ENCODE results near the gene PSMD14.

The PSMD14 gene

DNA sequence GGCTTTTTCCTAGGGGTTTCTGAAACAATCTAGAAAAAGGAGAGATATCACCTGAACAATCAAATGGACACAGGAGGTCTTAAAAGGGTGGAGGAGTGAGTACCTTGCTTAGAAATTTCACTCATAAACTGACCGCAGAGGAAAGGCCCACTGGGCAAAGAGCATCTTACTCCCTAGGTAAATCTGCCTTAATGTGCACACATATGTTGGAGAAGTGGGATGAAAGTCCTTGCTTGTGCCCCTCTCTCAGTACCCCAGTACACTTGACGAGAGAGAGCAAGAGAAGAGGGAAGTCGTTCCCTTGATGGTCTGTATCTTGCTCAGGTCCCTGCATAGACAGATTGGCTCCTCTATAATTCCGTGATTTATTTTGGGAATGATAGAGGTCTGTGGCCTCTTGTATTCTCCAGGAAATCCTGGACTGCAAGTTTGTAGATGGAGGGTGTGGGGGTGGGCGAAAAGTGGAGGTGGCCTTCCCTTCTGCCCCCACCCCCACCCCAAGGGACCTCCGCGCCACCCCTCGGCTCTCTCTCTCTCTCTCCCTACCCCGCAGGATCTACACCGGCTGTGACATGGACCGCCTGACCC lies 114.7 kb downstream of the PSMD14 start:
- peaks cover 6% of the 10 kb centered on the region for H3K9me3 Mint-ChIP-seq
- ATAC-seq (ENCODE audit: low read depth) (no peak), DNase-seq (ENCODE audit: low spot score in 2 of 2) (peak in 1 of 2 donors; percentile 11)
- H3K36me3 Mint-ChIP-seq: peaks cover 5% of the 10 kb centered on the region
- peaks cover 42% of the 10 kb centered on the region for H3K27me3 Mint-ChIP-seq
- H3K27ac Mint-ChIP-seq: no peak overlapping the region
- no peak overlapping the region for H3K4me3 Mint-ChIP-seq
- H3K4me1 Mint-ChIP-seq: peaks cover 16% of the 10 kb centered on the region

DNA sequence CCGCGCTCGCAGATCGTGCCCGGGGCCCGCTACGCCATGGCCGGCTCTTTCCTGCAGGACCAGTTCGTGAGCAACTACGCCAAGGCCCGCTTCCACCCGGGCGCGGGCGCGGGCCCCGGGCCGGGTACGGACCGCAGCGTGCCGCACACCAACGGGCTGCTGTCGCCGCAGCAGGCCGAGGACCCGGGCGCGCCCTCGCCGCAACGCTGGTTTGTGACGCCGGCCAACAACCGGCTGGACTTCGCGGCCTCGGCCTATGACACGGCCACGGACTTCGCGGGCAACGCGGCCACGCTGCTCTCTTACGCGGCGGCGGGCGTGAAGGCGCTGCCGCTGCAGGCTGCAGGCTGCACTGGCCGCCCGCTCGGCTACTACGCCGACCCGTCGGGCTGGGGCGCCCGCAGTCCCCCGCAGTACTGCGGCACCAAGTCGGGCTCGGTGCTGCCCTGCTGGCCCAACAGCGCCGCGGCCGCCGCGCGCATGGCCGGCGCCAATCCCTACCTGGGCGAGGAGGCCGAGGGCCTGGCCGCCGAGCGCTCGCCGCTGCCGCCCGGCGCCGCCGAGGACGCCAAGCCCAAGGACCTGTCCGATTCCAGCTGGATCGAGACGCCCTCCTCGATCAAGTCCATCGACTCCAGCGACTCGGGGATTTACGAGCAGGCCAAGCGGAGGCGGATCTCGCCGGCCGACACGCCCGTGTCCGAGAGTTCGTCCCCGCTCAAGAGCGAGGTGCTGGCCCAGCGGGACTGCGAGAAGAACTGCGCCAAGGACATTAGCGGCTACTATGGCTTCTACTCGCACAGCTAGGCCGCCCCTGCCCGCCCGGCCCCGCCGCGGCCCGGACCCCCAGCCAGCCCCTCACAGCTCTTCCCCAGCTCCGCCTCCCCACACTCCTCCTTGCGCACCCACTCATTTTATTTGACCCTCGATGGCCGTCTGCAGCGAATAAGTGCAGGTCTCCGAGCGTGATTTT lies 115.5 kb downstream of the PSMD14 start:
- DNase-seq (ENCODE audit: low spot score in 2 of 2) (peak in 1 of 2 donors; percentile 41), ATAC-seq (ENCODE audit: low read depth) (no peak)
- Mint-ChIP-seq H3K9me3 (peaks cover 6% of the 10 kb centered on the region), H3K27me3 (peaks cover 41% of the 10 kb centered on the region), H3K4me3 (peak overlapping the region; percentile 70), H3K4me1 (peaks cover 10% of the 10 kb centered on the region), H3K27ac (peak overlapping the region; percentile 75), H3K36me3 (peaks cover 5% of the 10 kb centered on the region)

DNA sequence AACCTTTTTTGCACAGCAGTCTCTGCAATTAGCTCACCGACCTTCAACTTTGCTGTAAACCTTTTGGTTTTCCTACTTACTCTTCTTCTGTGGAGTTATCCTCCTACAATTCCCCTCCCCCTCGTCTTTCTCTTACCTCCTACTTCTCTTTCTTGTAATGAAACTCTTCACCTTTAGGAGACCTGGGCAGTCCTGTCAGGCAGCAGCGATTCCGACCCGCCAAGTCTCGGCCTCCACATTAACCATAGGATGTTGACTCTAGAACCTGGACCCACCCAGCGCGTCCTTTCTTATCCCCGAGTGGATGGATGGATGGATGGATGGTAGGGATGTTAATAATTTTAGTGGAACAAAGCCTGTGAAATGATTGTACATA lies 116.2 kb downstream of the PSMD14 start:
- Mint-ChIP-seq H3K27ac (peak overlapping the region; percentile 75), H3K36me3 (peaks cover 5% of the 10 kb centered on the region), H3K4me3 (peak overlapping the region; percentile 70), H3K27me3 (peaks cover 37% of the 10 kb centered on the region), H3K4me1 (peaks cover 6% of the 10 kb centered on the region), H3K9me3 (peaks cover 6% of the 10 kb centered on the region)
- DNase-seq (ENCODE audit: low spot score in 2 of 2) (no peak), ATAC-seq (ENCODE audit: low read depth) (no peak)

DNA sequence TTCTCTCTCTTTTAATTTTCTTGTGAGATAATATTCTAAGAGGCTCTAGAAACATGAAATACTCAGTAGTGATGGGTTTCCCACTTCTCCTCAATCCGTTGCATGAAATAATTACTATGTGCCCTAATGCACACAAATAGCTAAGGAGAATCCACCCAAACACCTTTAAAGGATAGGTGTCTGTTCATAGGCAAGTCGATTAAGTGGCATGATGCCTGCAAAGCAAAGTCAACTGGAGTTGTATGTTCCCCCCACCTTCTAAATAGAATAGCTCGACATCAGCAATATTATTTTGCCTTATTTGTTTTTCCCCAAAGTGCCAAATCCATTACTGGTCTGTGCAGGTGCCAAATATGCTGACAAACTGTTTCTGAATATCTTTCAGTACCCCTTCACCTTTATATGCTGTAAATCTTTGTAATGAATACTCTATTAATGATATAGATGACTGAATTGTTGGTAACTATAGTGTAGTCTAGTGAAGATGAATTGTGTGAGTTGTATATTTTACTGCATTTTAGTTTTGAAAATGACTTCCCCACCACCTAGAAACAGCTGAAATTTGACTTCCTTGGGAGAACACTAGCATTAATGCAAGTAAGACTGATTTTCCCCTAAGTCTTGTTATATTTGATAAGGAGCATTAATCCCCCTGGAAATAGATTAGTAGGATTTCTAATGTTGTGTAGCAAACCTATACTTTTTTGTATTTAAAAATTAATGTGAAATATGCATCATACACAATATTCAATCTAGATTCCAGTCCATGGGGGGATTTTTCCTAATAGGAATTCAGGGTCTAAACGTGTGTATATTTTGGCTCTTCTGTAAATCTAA lies 116.9 kb downstream of the PSMD14 start:
- peaks cover 6% of the 10 kb centered on the region for H3K4me1 Mint-ChIP-seq
- peaks cover 37% of the 10 kb centered on the region for H3K27me3 Mint-ChIP-seq
- DNase-seq (ENCODE audit: low spot score in 2 of 2) (no peak), ATAC-seq (ENCODE audit: low read depth) (no peak)
- peak overlapping the region; percentile 35 for H3K4me3 Mint-ChIP-seq
- peaks cover 5% of the 10 kb centered on the region for H3K36me3 Mint-ChIP-seq
- peak overlapping the region; percentile 75 for H3K27ac Mint-ChIP-seq
- peaks cover 6% of the 10 kb centered on the region for H3K9me3 Mint-ChIP-seq

DNA sequence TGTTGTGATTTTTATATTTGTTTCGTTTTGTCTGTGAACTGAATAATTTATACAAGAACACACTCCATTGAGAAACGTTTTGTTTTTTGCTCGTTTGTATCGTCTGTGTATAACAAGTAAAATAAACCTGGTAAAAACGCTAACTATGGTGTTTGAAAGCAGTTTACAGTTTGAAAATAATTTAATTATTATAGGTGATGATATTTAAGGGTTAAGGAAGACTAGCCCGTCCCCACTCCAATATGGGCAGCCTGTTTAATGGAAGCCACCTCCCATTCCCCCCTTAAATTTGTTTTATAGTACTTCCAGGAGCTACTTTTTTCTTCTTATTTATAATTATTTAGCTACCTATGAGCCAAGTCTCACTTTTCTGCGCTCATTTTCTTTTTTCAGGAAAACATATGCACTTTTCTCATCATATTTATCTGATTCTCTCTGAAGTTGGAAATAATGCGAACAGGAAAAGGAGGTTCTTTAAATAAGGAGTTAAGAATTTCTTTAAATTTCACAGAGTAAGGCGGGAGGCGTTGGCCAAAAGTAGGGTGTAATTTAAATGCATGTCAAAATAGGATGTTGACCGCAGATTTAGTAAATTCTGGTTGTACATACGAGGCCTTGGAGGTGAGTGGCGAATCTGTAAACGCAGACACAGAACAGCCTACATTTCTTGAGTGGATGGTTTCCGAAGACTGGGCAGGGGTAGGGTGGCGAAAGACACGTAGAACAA lies 117.7 kb downstream of the PSMD14 start:
- no peak overlapping the region for H3K4me3 Mint-ChIP-seq
- H3K9me3 Mint-ChIP-seq: peaks cover 6% of the 10 kb centered on the region

DNA sequence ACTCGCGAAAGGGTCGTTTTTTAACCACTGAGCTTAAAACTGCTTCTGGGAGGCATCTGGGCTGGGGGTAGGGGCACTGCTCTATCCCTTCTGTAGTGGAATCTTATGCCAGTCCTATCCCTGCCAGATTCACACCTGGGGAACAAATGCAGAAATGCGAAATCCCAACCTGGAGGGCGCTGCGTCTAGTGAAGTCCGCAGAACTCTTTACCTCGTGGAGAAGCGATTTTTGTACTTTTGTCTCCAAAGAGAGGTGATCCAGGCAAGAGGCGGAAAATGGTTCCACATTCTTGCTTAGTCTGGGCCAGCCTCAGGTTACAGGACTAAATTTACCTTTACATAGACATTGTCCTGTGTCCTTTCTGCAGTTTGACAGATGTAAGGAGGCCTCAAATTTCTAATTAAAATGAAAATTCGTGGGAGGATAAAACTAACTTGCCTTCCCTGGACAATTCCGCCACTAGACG lies 118.3 kb downstream of the PSMD14 start:
- peaks cover 6% of the 10 kb centered on the region for H3K9me3 Mint-ChIP-seq
- peaks cover 33% of the 10 kb centered on the region for H3K27me3 Mint-ChIP-seq
- no peak overlapping the region for H3K27ac Mint-ChIP-seq
- no peak for DNase-seq (ENCODE audit: low spot score in 2 of 2)
- ATAC-seq (ENCODE audit: low read depth): no peak
- H3K4me3 Mint-ChIP-seq: peak overlapping the region; percentile 39
- peaks cover 6% of the 10 kb centered on the region for H3K4me1 Mint-ChIP-seq
- peaks cover 5% of the 10 kb centered on the region for H3K36me3 Mint-ChIP-seq

More for the DNA sequence above, 117.7 kb downstream of the PSMD14 start:
- Mint-ChIP-seq H3K36me3 (peaks cover 5% of the 10 kb centered on the region), H3K4me1 (peaks cover 6% of the 10 kb centered on the region), H3K27me3 (peaks cover 32% of the 10 kb centered on the region), H3K27ac (no peak overlapping the region)
- no peak for DNase-seq (ENCODE audit: low spot score in 2 of 2)
- no peak for ATAC-seq (ENCODE audit: low read depth)

DNA sequence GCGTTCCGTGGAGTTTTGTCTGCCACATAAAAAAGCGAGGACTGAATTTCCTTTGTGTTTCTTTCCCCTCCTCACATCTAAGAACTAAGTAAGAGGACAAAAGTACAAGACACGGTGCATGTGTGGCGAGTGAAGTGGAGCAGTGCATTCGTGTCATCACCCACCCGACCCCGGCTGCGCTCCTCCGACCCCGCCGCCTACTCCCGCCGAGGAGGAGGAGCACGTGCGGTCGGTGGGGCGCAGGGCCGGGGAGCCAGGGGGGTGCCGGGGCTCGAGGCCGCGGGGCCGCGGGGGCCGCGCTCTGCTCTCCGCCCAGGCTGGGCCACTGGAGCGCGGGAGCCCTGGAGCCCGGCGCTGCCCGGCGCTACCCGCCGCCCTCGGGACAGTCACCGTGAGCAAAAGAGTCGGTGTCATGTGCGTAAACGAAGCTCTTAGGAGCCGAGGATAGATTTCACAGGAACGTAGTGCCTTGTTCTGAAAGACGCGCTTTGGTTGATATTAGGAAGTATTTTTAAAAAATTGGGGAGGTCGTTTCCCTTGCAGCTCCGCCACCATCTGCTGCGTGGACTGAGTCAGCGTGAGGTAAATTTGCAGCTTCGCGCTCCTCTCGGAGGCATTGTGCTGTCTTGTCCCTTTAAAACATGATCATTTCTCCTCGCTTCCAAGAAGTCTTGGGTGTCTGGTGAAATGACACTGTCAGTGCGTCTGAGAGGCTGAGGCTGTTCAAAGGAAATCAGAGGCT lies 118.9 kb downstream of the PSMD14 start:
- H3K36me3 Mint-ChIP-seq: peaks cover 5% of the 10 kb centered on the region
- H3K27me3 Mint-ChIP-seq: peaks cover 34% of the 10 kb centered on the region
- peak overlapping the region; percentile 49 for H3K4me3 Mint-ChIP-seq
- peaks cover 6% of the 10 kb centered on the region for H3K4me1 Mint-ChIP-seq
- ATAC-seq (ENCODE audit: low read depth): no peak
- peaks cover 6% of the 10 kb centered on the region for H3K9me3 Mint-ChIP-seq
- DNase-seq (ENCODE audit: low spot score in 2 of 2): peak in 1 of 2 donors; percentile 16
- no peak overlapping the region for H3K27ac Mint-ChIP-seq

DNA sequence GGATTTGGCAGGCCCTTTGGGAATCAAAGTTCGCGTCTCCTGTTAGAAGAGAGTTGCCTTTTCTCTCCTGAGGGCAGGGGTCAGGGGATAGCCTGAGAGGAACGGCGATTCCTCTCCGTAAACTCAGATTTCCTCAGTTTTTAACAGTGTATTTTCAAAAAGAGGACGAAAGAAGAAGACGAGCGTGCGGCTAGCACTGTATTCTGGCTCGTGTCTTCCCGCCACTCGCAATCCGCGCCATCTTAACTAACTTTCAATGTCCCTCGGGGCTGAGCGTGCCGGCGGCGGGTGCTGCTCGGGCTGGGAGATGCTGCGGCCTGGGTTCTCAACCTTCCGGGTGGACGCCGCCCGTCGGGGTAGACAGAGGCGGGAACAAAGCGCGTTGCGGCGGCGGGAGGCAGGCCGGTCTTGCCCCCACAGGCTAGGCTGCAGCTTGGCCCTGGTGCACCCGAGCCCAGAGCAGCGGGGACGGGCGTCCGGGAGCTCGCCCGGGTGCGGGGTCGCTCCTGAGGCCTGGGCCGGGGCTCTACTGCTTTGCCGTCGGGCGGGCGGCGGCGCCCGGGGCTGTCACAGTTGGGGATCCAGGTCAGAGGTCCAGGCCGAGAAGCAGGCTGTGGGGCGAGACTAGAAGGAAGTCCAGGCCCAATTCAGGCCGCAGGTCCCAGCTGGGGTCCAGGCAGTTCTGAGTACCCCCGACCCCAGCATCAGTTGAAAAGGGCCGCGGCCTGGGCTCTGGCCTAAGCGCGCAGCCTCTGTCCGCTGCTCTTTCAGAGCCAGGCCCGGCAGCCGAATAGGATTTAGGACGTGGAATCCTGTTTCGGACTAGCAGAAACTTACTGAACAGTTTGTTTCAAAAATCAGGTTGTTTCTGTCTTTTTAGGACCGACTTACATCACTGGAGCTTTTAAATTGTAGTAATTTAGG lies 119.7 kb downstream of the PSMD14 start:
- peak overlapping the region; percentile 49 for H3K4me3 Mint-ChIP-seq
- ATAC-seq (ENCODE audit: low read depth) (no peak), DNase-seq (ENCODE audit: low spot score in 2 of 2) (peak in 1 of 2 donors; percentile 12)
- H3K27me3 Mint-ChIP-seq: peaks cover 28% of the 10 kb centered on the region
- peaks cover 6% of the 10 kb centered on the region for H3K4me1 Mint-ChIP-seq
- peaks cover 5% of the 10 kb centered on the region for H3K36me3 Mint-ChIP-seq
- H3K9me3 Mint-ChIP-seq: peaks cover 6% of the 10 kb centered on the region
- H3K27ac Mint-ChIP-seq: no peak overlapping the region

DNA sequence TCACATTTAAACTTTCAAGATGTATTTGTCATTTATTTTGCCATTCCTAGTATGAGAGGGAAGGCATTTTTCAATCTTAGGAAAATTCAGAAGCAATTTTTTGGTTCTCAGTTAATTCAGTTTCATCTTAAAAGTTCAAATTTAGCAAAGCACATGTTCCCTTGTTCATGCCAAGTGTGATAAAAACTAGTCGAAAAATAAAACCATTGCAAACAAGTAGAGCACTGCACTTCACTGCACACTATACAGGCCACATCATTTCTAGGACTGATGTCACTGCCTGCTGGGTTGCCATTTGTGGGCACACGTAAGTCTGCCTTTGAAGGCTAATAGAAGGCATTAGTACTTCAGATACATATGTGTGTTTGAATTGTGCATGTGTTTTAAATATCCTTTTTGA lies 122.2 kb downstream of the PSMD14 start:
- ATAC-seq (ENCODE audit: low read depth) (no peak), DNase-seq (ENCODE audit: low spot score in 2 of 2) (no peak)
- Mint-ChIP-seq H3K4me3 (no peak overlapping the region), H3K9me3 (peaks cover 2% of the 10 kb centered on the region), H3K27ac (no peak overlapping the region), H3K4me1 (peaks cover 2% of the 10 kb centered on the region), H3K27me3 (peaks cover 23% of the 10 kb centered on the region), H3K36me3 (peaks cover 2% of the 10 kb centered on the region)

DNA sequence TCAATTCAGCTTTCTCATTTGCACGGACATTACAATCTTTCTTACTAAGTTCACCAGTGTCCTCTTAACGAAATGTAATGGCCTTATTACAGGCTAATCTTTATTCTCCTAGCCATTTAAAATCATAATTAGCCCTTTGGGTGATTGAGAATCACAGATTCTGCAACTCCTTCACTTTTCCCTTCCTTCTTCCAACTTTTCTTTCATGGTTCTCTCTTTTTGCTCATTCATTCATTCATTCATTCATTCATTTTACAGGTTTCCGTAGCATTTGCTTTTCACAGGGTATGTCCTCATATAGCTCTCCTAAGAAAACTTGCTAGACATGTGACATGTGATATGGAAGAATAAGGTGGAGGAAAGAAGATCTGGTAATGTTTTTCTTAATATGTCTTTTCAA lies 123.9 kb downstream of the PSMD14 start:
- peaks cover 23% of the 10 kb centered on the region for H3K27me3 Mint-ChIP-seq
- peaks cover 2% of the 10 kb centered on the region for H3K4me1 Mint-ChIP-seq

DNA sequence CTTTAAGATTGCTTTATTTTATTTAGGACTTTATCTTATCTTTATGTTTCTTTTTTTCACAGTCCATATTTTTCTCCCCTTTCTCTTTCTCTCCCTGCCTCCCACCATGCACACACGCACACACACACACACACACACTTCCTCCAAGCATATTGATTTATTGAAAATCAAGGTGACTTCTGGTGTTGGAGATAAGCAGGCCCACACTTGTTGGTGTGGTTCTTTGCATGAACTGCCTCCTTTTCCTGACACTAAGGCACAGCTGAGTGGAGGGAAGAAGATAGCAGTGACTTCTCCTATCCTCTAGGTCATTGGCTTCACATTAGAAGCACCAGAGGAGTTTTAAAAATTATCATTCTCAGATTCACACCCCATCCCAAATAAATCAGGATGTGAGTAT lies 125.9 kb downstream of the PSMD14 start:
- Mint-ChIP-seq H3K27me3 (peaks cover 19% of the 10 kb centered on the region), H3K4me3 (no peak overlapping the region), H3K36me3 (no peaks in the 10 kb centered on the region), H3K9me3 (peaks cover 4% of the 10 kb centered on the region), H3K4me1 (no peaks in the 10 kb centered on the region), H3K27ac (no peak overlapping the region)
- DNase-seq (ENCODE audit: low spot score in 2 of 2): no peak
- ATAC-seq (ENCODE audit: low read depth): no peak

More for the DNA sequence above, 123.9 kb downstream of the PSMD14 start:
- Mint-ChIP-seq H3K36me3 (peaks cover 2% of the 10 kb centered on the region), H3K4me3 (no peak overlapping the region), H3K9me3 (peaks cover 4% of the 10 kb centered on the region), H3K27ac (no peak overlapping the region)
- ATAC-seq (ENCODE audit: low read depth) (no peak), DNase-seq (ENCODE audit: low spot score in 2 of 2) (no peak)

DNA sequence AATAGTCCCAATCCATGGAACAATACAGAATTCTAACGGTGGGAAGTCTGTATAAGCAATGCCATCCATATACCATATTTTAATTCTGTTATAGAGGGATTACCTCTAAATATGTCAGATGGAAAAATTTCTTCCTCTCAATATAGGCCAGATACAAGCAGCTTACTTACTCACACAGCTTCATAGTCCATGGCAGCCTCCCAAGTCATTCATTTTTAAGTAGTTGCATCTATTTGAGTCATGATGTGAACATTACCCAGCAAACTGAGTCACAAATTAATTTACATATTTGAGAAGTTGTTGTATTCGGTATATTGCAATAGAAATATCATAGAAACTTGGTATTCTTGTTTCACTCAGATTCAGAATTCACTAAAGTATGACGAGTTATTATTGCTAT lies 128.2 kb downstream of the PSMD14 start:
- no peaks in the 10 kb centered on the region for H3K4me1 Mint-ChIP-seq
- peaks cover 17% of the 10 kb centered on the region for H3K27me3 Mint-ChIP-seq
- no peaks in the 10 kb centered on the region for H3K36me3 Mint-ChIP-seq
- peaks cover 4% of the 10 kb centered on the region for H3K9me3 Mint-ChIP-seq
- H3K27ac Mint-ChIP-seq: no peak overlapping the region
- DNase-seq (ENCODE audit: low spot score in 2 of 2) (no peak), ATAC-seq (ENCODE audit: low read depth) (no peak)
- H3K4me3 Mint-ChIP-seq: no peak overlapping the region

Data from memory B cell (primary cell).